Endothelial cell of umbilical vein (primary cell): Measurements from ENCODE around the gene NTF3. TPM values are rescaled to one million over a fixed set of nuclear protein-coding genes. Genes with fewer than 3 reads are reported as not detected.

Experiments used
- BruUV-seq: library from RNA; stranded (reverse); fragments of 400-500 nt; replicated peaks from 2 replicates; lab custom pipeline; 2021; lab: Mats Ljungman, UMichigan
- CTCF ChIA-PET: fragments of 300-600, 350-600 bp; sonication (Branson Sonifier 250); formaldehyde crosslinking; loops from one replicate; lab custom pipeline; 2021; ENCODE audit warnings: antibody characterized with exemption, inconsistent platforms; lab: Charles Lee
- POLR2A ChIA-PET: fragments of 300-600, 350-600 bp; sonication (Branson Sonifier 250); formaldehyde crosslinking; loops from one replicate; lab custom pipeline; 2021; ENCODE audit warnings: antibody characterized with exemption, inconsistent platforms; lab: Charles Lee
- DNase-seq: peaks from one replicate; pipeline ENCODE4 v3.0.0-alpha.2; 2011; ENCODE audit warnings: low read depth, low spot score
- FAIRE-seq: peaks from 2 replicates; lab custom pipeline; 2011; peaks lifted over from hg19 to GRCh38; lab: Jason Lieb, UNC
- H2AFZ ChIP-seq: 2 replicates; pipeline ENCODE4 v1.6.0; 2012; ENCODE audit warnings: low read depth, low read length, control low read depth, inconsistent platforms
- H3K27ac ChIP-seq: 2 replicates; pipeline ENCODE4 v1.5.1; 2011; ENCODE audit warnings: low read depth, mild to moderate bottlenecking, control low read depth, low read length, moderate library complexity; ENCODE audit not compliant: insufficient read depth
- H3K27me3 ChIP-seq, 2 experiments: 2 replicates each; pipeline versions ENCODE4 v1.6.0 to v1.6.1; 2011; ENCODE audit warnings: low read length in 2 of 2, mixed read lengths in 1 of 2; ENCODE audit not compliant: control insufficient read depth in 2 of 2, insufficient read depth in 2 of 2
- H3K36me3 ChIP-seq, 2 experiments: 2 replicates in 1 of 2; 3 replicates in 1 of 2; pipeline ENCODE4 v1.5.1; 2011; ENCODE audit warnings: low read length in 2 of 2, mild to moderate bottlenecking in 1 of 2, moderate library complexity in 1 of 2; ENCODE audit not compliant: control insufficient read depth in 2 of 2, insufficient read depth in 2 of 2; ENCODE audit errors: extremely low read depth in 1 of 2
- H3K4me1 ChIP-seq: 3 replicates; pipeline ENCODE4 v1.5.1; 2011; ENCODE audit warnings: mild to moderate bottlenecking, low read length; ENCODE audit not compliant: control insufficient read depth, insufficient read depth; ENCODE audit errors: extremely low read depth
- H3K4me2 ChIP-seq: 2 replicates; pipeline ENCODE4 v1.6.1; 2011; ENCODE audit warnings: low read length, control low read depth, mixed read lengths; ENCODE audit not compliant: insufficient read depth
- H3K4me3 ChIP-seq, 3 experiments: fragments of 200-600 bp in 1 of 3; sonication (generic), shearing (Covaris generic) in 1 of 3; replicated peaks in 1 of 3; 2 replicates each; pipeline ENCODE4 v1.5.1; 2011 to 2016; ENCODE audit warnings: control low read depth in 3 of 3, low read length in 3 of 3, mild to moderate bottlenecking in 2 of 3, inconsistent platforms in 1 of 3, low read depth in 1 of 3, moderate library complexity in 1 of 3; ENCODE audit not compliant: insufficient read depth in 1 of 3
- H3K79me2 ChIP-seq: 2 replicates; pipeline ENCODE4 v1.6.0; 2012; ENCODE audit warnings: low read length, inconsistent platforms; ENCODE audit not compliant: control insufficient read depth, insufficient read depth
- H3K9ac ChIP-seq: replicated peaks from 2 replicates; pipeline ENCODE3; 2011; ENCODE audit warnings: low read length, control low read depth; ENCODE audit not compliant: insufficient read depth; ENCODE audit errors: extremely low read depth
- H3K9me1 ChIP-seq: replicated peaks from 3 replicates; pipeline ENCODE4 v1.6.0; 2011; ENCODE audit warnings: mild to moderate bottlenecking, low read length; ENCODE audit not compliant: control insufficient read depth, insufficient read depth; ENCODE audit errors: extremely low read depth
- H3K9me3 ChIP-seq: replicated peaks from 2 replicates; pipeline ENCODE4 v1.5.1; 2012; ENCODE audit warnings: low read length, inconsistent platforms; ENCODE audit not compliant: control insufficient read depth, insufficient read depth
- H4K20me1 ChIP-seq: replicated peaks from 2 replicates; pipeline ENCODE3; 2011; ENCODE audit warnings: mild to moderate bottlenecking, low read length; ENCODE audit not compliant: control insufficient read depth, insufficient read depth; ENCODE audit errors: extremely low read depth
- CTCF ChIP-seq, 2 donors: IDR thresholded peaks; 1 replicate in 1 of 2; 2 replicates in 1 of 2; pipeline ENCODE4 v1.5.1; 2011; ENCODE audit warnings: low read length in 2 of 2, mild to moderate bottlenecking in 2 of 2, moderate library complexity in 2 of 2, control low read depth in 1 of 2, inconsistent platforms in 1 of 2, low read depth in 1 of 2; ENCODE audit not compliant: insufficient read depth in 1 of 2; ENCODE audit errors: extremely low read depth in 1 of 2
- EZH2 ChIP-seq: IDR thresholded peaks from 2 replicates; pipeline ENCODE4 v1.6.1; 2012; ENCODE audit warnings: borderline replicate concordance, low read depth, mild to moderate bottlenecking, moderate library complexity, low read length, inconsistent platforms; ENCODE audit not compliant: severe bottlenecking
- FOS ChIP-seq: IDR thresholded peaks from 2 replicates; pipeline ENCODE4 v1.6.1; 2011; ENCODE audit warnings: mild to moderate bottlenecking, low read length, moderate library complexity, borderline replicate concordance; ENCODE audit not compliant: insufficient read depth
- GATA2 ChIP-seq: IDR thresholded peaks from 2 replicates; pipeline ENCODE4 v1.7.0; 2011; ENCODE audit warnings: low read depth, mild to moderate bottlenecking, moderate library complexity, mixed read lengths, low read length; ENCODE audit not compliant: insufficient read length, insufficient read depth
- JUN ChIP-seq: IDR thresholded peaks from 2 replicates; pipeline ENCODE4 v1.6.1; 2011; ENCODE audit warnings: borderline replicate concordance, low read depth; ENCODE audit not compliant: insufficient read length, insufficient read depth
- MYC ChIP-seq: IDR thresholded peaks from one replicate; pipeline ENCODE4 v1.6.1; 2011; ENCODE audit warnings: mild to moderate bottlenecking, low read depth, low read length
- POLR2A ChIP-seq: IDR thresholded peaks from 2 replicates; pipeline ENCODE4 v1.6.1; 2012; ENCODE audit warnings: low read depth, mild to moderate bottlenecking, control low read depth, low read length
- dilution Hi-C: fragments of 300-500 bp; cut with MboI; formaldehyde crosslinking; loops from one replicate; pipeline ENCODE4 v1.15.0; 2019; ENCODE audit warnings: low sequenced_read_pairs; ENCODE audit not compliant: extremely low pct_ligation_motif_present
- intact Hi-C: fragments of 100-400 bp; cut with micrococcal nuclease; formaldehyde crosslinking; loops from one replicate; pipeline ENCODE4 v1.10.0; 2022
- polyA plus RNA-seq, 4 experiments: library from polyadenylated mRNA; depleted of rRNA in 3 of 4; stranded (reverse) in 3 of 4; unstranded in 1 of 4; fragments of >200 nt; gene quantifications; 2 replicates each; pipeline versions ENCODE4 v1.2.1 to v1.2.3, GENCODE V29; 2011 to 2012; ENCODE audit warnings: missing spikeins in 1 of 4
- total RNA-seq: library from RNA; stranded (reverse); gene quantifications from 2 replicates; pipeline ENCODE4 v1.2.3, GENCODE V29; 2021
- TF ChIP-seq, protein P1 (sequence below): IDR thresholded peaks from 2 replicates; pipeline ENCODE4 v1.6.1; 2011; ENCODE audit not compliant: insufficient read depth, insufficient read length

NTF3 gene
- total and polyA plus RNA-seq, 2 donors (not counting 3 experiments of a cell fraction or from before 2014, with no cell fraction given): not detected

DNA sequence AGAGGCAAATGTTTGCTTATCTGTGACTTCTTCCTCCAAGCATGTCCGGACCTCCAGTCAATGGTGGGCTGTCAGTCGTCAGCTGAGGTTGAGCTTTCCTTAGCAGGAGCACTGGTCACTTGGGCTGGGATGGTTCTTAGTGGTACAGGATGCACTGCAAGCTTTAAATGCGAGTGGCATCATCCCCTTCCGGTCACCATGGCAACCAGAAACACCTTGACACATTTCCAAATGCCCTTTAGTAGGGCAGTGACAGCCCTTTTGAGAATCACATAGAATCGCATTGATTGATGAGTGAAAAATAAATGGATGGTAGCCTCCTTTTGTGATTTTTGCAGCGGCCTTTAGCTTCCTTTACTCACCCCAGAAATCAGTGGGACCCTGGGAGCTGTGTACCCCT is 24.1 kb downstream of the NTF3 start:
- no peaks in the 10 kb centered on the region for H3K36me3 ChIP-seq
- no peaks in the 10 kb centered on the region for H4K20me1 ChIP-seq
- peaks cover 0 to 2% of the 10 kb centered on the region in 2 experiments for H3K27me3 ChIP-seq
- H3K4me3 ChIP-seq: no peak overlapping the region
- ChIA-PET CTCF (interaction anchor here (0.7 to 1.8 kb wide), 4 partner anchors 28 to 289 kb away, joined by 3 to 5 read pairs (median 4); no protein-coding TSS in a partner anchor), POLR2A (no interaction called here)
- FAIRE-seq: no peak
- no peak overlapping the region for H3K4me2 ChIP-seq
- DNase-seq: no peak
- no peak for TF ChIP-seq POLR2A
- TF ChIP-seq FOS: no peak
- no peak for TF ChIP-seq JUN
- no peak for TF ChIP-seq GATA2
- TF ChIP-seq CTCF (IDR thresholded peaks at IDR 0.05; ENCODE audit: extremely low read depth in 1 of 2, insufficient read depth in 1 of 2, low read depth in 1 of 2, low read length in 2 of 2): no peak
- TF ChIP-seq, protein P1, sequence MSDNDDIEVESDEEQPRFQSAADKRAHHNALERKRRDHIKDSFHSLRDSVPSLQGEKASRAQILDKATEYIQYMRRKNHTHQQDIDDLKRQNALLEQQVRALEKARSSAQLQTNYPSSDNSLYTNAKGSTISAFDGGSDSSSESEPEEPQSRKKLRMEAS: no peak
- TF ChIP-seq EZH2: no peak
- TF ChIP-seq MYC: no peak
- peaks cover 12% of the 10 kb centered on the region for H3K4me1 ChIP-seq
- no peaks in the 10 kb centered on the region for H3K9me1 ChIP-seq
- BruUV-seq: no TSS peak
- no peak overlapping the region for H3K27ac ChIP-seq
- H3K9me3 ChIP-seq: no peaks in the 10 kb centered on the region
- dilution Hi-C loops (no loop called here), intact Hi-C loops (no loop called here)
- no peaks in the 10 kb centered on the region for H3K79me2 ChIP-seq
- no peak overlapping the region for H3K9ac ChIP-seq
- H2AFZ ChIP-seq: no peak overlapping the region
